ENCODE measurements around the gene NR1I3. TPM values are rescaled to one million over a fixed set of nuclear protein-coding genes. Genes with fewer than 3 reads are reported as not detected.

Gene NR1I3
- total and polyA plus RNA-seq, 2 of the 13 experiments (the other 11 are each of a cell fraction or from before 2014, with no cell fraction given), result 0.62 to 0.95 TPM

- TF ChIP-seq, protein P1, sequence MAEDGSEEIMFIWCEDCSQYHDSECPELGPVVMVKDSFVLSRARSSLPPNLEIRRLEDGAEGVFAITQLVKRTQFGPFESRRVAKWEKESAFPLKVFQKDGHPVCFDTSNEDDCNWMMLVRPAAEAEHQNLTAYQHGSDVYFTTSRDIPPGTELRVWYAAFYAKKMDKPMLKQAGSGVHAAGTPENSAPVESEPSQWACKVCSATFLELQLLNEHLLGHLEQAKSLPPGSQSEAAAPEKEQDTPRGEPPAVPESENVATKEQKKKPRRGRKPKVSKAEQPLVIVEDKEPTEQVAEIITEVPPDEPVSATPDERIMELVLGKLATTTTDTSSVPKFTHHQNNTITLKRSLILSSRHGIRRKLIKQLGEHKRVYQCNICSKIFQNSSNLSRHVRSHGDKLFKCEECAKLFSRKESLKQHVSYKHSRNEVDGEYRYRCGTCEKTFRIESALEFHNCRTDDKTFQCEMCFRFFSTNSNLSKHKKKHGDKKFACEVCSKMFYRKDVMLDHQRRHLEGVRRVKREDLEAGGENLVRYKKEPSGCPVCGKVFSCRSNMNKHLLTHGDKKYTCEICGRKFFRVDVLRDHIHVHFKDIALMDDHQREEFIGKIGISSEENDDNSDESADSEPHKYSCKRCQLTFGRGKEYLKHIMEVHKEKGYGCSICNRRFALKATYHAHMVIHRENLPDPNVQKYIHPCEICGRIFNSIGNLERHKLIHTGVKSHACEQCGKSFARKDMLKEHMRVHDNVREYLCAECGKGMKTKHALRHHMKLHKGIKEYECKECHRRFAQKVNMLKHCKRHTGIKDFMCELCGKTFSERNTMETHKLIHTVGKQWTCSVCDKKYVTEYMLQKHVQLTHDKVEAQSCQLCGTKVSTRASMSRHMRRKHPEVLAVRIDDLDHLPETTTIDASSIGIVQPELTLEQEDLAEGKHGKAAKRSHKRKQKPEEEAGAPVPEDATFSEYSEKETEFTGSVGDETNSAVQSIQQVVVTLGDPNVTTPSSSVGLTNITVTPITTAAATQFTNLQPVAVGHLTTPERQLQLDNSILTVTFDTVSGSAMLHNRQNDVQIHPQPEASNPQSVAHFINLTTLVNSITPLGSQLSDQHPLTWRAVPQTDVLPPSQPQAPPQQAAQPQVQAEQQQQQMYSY (CRISPR knock-in tag; IDR thresholded peaks at IDR 0.05), result no peak
- TF ChIP-seq THRA (CRISPR knock-in tag; IDR thresholded peaks at IDR 0.05; ENCODE audit: borderline replicate concordance) (0 out of 2 replicates have a peak, but pooled peaks have one; percentile 5), ZNF615 (CRISPR knock-in tag; IDR thresholded peaks at IDR 0.05; ENCODE audit: borderline replicate concordance) (no peak), PATZ1 (CRISPR knock-in tag; IDR thresholded peaks at IDR 0.05) (no peak), POLR2G (IDR thresholded peaks at IDR 0.05; ENCODE audit: low read depth, low read length) (0 out of 2 replicates have a peak, but pooled peaks have one; percentile 11), ZFP90 (CRISPR knock-in tag; IDR thresholded peaks at IDR 0.05; ENCODE audit: borderline replicate concordance) (no peak), ZNF263 (CRISPR knock-in tag; IDR thresholded peaks at IDR 0.05) (no peak), ZNF17 (CRISPR knock-in tag; IDR thresholded peaks at IDR 0.05) (no peak), TOE1 (CRISPR knock-in tag; IDR thresholded peaks at IDR 0.05) (no peak), HINFP (CRISPR knock-in tag; IDR thresholded peaks at IDR 0.05; ENCODE audit: low read depth) (no peak), PCBP1 (IDR thresholded peaks at IDR 0.05; ENCODE audit: borderline replicate concordance, low read depth, low read length) (no peak), MIER3 (CRISPR knock-in tag; IDR thresholded peaks at IDR 0.05; ENCODE audit: borderline replicate concordance) (no peak), MYC (CRISPR knock-in tag; IDR thresholded peaks at IDR 0.05; ENCODE audit: borderline replicate concordance) (no peak), CREB1 (IDR thresholded peaks at IDR 0.05) (0 out of 2 replicates have a peak, but pooled peaks have one; percentile 27), CREB1 (CRISPR knock-in tag; IDR thresholded peaks at IDR 0.05) (no peak; the same call in 1 of the 2 replicates), HNF4G (IDR thresholded peaks at IDR 0.05; ENCODE audit: borderline replicate concordance, low read depth, low read length) (0 out of 2 replicates have a peak, but pooled peaks have one; percentile 9), HNF4G (CRISPR knock-in tag; IDR thresholded peaks at IDR 0.05; ENCODE audit: borderline replicate concordance, low read depth) (no peak)
- TF ChIP-seq, protein P2, sequence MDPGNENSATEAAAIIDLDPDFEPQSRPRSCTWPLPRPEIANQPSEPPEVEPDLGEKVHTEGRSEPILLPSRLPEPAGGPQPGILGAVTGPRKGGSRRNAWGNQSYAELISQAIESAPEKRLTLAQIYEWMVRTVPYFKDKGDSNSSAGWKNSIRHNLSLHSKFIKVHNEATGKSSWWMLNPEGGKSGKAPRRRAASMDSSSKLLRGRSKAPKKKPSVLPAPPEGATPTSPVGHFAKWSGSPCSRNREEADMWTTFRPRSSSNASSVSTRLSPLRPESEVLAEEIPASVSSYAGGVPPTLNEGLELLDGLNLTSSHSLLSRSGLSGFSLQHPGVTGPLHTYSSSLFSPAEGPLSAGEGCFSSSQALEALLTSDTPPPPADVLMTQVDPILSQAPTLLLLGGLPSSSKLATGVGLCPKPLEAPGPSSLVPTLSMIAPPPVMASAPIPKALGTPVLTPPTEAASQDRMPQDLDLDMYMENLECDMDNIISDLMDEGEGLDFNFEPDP (CRISPR knock-in tag; conservative IDR thresholded peaks at IDR 0.05), result no peak
Measured at GRCh38 chr1:161216945-161217712, 20.9 kb downstream of the NR1I3 start (continued).
